ENCODE measurements around the gene BEST1. TPM values are rescaled to one million over a fixed set of nuclear protein-coding genes. Genes with fewer than 3 reads are reported as not detected.

BEST1 gene
- polyA plus RNA-seq, 1 donor from 2014 or later, result 6.4 TPM

GRCh38 chr11:61999141-61999975 is 49.2 kb downstream of the BEST1 start:
- H3K9ac ChIP-seq (ENCODE audit: low read length), result no peak overlapping the region
- no peak for TF ChIP-seq MXI1 (conservative IDR thresholded peaks at IDR 0.05; ENCODE audit: poor library complexity, severe bottlenecking)
- no peak for TF ChIP-seq CTCF (IDR thresholded peaks at IDR 0.05; ENCODE audit: poor library complexity, severe bottlenecking)
- no peak for TF ChIP-seq POLR2AphosphoS5 (IDR thresholded peaks at IDR 0.05)
- TF ChIP-seq REST (IDR thresholded peaks at IDR 0.05; ENCODE audit: borderline replicate concordance), result no peak
- TF ChIP-seq EP300 (conservative IDR thresholded peaks at IDR 0.05; ENCODE audit: poor library complexity, severe bottlenecking), result no peak
- TF ChIP-seq EZH2 (IDR thresholded peaks at IDR 0.05; ENCODE audit: borderline replicate concordance, insufficient read depth, low read length, poor library complexity, severe bottlenecking), result no peak
- TF ChIP-seq RAD21 (conservative IDR thresholded peaks at IDR 0.05), result no peak
- TF ChIP-seq TAF1 (IDR thresholded peaks at IDR 0.05; ENCODE audit: low read depth), result no peak
- H3K36me3 ChIP-seq (ENCODE audit: insufficient read depth, low read length), result no peaks in the 10 kb centered on the region
- peak overlapping the region; percentile 44 for H3K27ac ChIP-seq (ENCODE audit: low read length)
- H3K79me2 ChIP-seq (replicated peaks; ENCODE audit: insufficient read depth, low read length), result no peaks in the 10 kb centered on the region
- no peaks in the 10 kb centered on the region for H3F3A ChIP-seq (ENCODE audit: insufficient read depth, low read length, poor library complexity, severe bottlenecking)
- no peaks in the 10 kb centered on the region for H3K9me3 ChIP-seq (ENCODE audit: low read length)
- H4K20me1 ChIP-seq (ENCODE audit: insufficient read depth), result no peaks in the 10 kb centered on the region
- H3K4me3 ChIP-seq (ENCODE audit: low read length), result no peak overlapping the region
- no peaks in the 10 kb centered on the region for H3K9me2 ChIP-seq (ENCODE audit: insufficient read depth, low read length)
- no peaks in the 10 kb centered on the region for H3K27me3 ChIP-seq (ENCODE audit: insufficient read depth, low read depth, low read length)
- H3K4me2 ChIP-seq (ENCODE audit: low read length), result no peak overlapping the region
- H2AFZ ChIP-seq (ENCODE audit: low read depth, low read length), result no peak overlapping the region

GRCh38 chr11:62000539-62001446 is 50.6 kb downstream of the BEST1 start:
- no peaks in the 10 kb centered on the region for H3F3A ChIP-seq (ENCODE audit: insufficient read depth, low read length, poor library complexity, severe bottlenecking)
- H3K4me3 ChIP-seq (ENCODE audit: low read length), result no peak overlapping the region
- no peaks in the 10 kb centered on the region for H3K79me2 ChIP-seq (replicated peaks; ENCODE audit: insufficient read depth, low read length)
- H4K20me1 ChIP-seq (ENCODE audit: insufficient read depth), result no peaks in the 10 kb centered on the region
- no peak overlapping the region for H3K9ac ChIP-seq (ENCODE audit: low read length)
- H3K9me3 ChIP-seq (ENCODE audit: low read length), result no peaks in the 10 kb centered on the region
- no peaks in the 10 kb centered on the region for H3K36me3 ChIP-seq (ENCODE audit: insufficient read depth, low read length)
- no peak overlapping the region for H3K27ac ChIP-seq (ENCODE audit: low read length)
- no peak for TF ChIP-seq REST (IDR thresholded peaks at IDR 0.05; ENCODE audit: borderline replicate concordance)
- TF ChIP-seq TAF1 (IDR thresholded peaks at IDR 0.05; ENCODE audit: low read depth), result no peak
- no peak for TF ChIP-seq SMC3 (conservative IDR thresholded peaks at IDR 0.05; ENCODE audit: poor library complexity)
- TF ChIP-seq MXI1 (conservative IDR thresholded peaks at IDR 0.05; ENCODE audit: poor library complexity, severe bottlenecking), result no peak
- TF ChIP-seq RAD21 (conservative IDR thresholded peaks at IDR 0.05), result no peak
- TF ChIP-seq EP300 (conservative IDR thresholded peaks at IDR 0.05; ENCODE audit: poor library complexity, severe bottlenecking), result no peak
- no peak for TF ChIP-seq POLR2AphosphoS5 (IDR thresholded peaks at IDR 0.05)
- TF ChIP-seq CTCF (IDR thresholded peaks at IDR 0.05; ENCODE audit: poor library complexity, severe bottlenecking), result no peak
- no peak for TF ChIP-seq EZH2 (IDR thresholded peaks at IDR 0.05; ENCODE audit: borderline replicate concordance, insufficient read depth, low read length, poor library complexity, severe bottlenecking)
- H3K27me3 ChIP-seq (ENCODE audit: insufficient read depth, low read depth, low read length), result no peaks in the 10 kb centered on the region
- no peak overlapping the region for H3K4me2 ChIP-seq (ENCODE audit: low read length)
- H3K9me2 ChIP-seq (ENCODE audit: insufficient read depth, low read length), result no peaks in the 10 kb centered on the region
- no peak overlapping the region for H2AFZ ChIP-seq (ENCODE audit: low read depth, low read length)
